Embryonic facial prominence (tissue), 1 donor: ENCODE data around the gene HP1BP3.
A peak's percentile ranks its signal among the peaks of the same experiment; 100 is the strongest.

Experiments
- DNase-seq: peaks from one replicate; pipeline ENCODE4 v3.0.0-alpha.2; 2016; ENCODE audit errors: extremely low spot score

Gene HP1BP3

DNA sequence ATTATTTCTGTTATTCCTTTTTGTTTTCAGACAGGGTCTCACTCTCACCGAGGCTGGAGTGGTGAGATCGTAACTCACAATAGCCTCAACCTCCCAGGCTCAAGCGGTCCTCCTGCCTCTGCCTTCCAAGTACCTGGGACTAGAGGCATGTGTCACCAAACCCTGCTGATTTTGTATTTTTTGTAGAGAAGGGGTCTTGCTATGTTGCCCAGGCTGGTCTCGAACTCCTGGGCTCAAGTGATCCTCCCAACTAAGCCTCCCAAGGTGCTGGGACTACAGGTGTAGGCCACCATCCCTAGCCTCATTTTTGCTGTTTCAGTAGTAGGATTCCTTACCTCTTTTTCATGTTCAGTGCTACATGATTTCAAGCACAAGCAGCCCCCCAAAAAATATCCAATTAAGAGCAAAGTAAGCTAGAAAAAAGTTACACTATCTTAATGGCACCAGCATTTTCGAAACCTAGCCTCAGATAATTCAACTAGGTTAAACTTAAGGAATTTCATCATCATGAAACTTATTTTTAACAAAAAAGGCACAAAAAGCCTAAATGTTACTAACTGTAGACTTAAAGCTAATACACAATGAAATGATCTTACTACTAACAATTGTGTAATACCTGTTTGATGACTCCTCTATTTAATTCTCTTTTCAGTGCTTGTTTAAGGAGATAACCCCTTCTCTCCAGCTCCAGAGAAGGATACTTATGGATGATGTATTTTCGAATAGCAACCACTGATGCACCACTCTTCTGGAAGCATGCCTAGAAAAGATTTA is 16.6 kb downstream of the HP1BP3 start:
- DNase-seq: no peak

- DNase-seq: no peak
Measured at GRCh38 chr1:20767271-20767670, 19.8 kb downstream of the HP1BP3 start.

DNA sequence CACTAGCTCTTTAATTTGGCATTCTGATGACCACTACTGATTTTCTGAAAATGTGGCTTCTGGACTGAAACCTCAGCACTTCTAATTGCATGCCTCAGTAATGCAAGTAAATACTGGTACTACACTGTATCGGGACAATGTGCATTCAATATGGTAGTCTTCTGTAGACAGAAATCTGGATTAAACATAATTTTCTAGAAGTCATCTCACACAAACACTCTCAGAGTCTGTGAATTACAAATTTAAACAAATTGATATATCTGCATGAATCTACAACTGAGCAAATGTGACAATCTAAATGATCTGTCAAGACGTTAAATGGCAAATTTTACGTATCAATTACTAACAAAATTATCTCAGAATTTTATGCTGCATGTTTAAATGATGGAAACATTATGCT is 23.7 kb downstream of the HP1BP3 start:
- no peak for DNase-seq

DNA sequence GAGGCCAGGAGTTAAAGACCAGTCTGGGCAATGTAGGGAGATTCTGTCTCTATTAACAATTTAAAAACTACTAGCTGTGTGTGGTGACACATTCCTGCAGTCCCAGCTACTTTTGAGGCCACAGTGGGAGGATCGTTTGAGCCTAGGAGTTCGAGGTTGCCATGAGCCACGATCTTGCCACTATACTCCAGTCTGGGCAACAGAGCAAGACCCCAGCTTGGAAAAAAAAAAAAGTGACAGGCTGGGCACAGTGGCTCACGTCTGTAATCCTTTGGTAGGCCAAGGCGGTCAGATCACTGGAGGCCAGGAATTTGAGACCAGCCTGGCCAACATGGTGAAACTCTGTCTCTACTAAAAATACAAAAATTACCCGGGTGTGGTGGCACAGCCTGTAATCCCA is 26.8 kb downstream of the HP1BP3 start:
- no peak for DNase-seq

DNA sequence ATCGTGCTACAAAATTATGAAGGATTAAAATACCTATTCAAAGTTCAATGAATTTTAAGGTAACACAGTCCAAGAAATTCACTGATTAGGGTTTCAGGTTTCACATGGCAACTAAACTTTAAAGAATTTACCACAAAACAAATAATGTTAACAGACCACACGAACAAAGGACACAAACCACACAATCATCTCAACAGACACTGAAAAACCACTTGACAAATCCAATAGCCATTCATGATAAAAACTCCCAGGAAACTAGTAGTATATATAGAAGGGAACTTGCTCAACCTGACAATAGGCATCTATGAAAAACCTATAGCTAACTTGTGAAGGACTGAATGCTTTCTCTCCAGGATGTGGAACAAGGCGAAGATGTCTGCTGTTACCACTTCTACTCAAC is 33.5 kb downstream of the HP1BP3 start:
- DNase-seq: no peak

DNA sequence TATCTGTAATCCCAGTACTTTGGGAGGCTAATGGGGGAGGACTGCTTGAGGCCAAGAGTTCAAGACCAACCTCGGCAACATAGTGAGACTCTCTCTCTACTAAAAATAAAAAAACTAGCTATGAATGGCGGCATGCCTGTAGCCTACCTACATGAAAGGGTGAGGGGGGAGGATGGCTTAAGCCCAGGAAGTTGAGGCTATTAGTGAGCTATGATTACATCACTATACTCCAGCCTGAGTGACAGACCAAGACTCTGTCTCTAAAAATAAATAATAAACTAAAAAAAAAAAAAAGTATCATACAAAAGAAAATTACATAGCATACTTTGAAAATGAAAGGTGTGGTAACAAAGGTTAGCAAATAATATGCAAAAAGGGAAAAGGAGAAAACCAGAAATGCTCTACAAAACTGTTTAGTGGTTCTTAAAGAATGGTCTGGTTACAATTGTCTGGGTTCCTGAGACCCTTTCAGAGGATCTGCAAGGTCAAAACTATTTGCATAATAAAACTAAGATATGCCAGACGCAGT is 35.6 kb downstream of the HP1BP3 start:
- DNase-seq: no peak

GRCh38 chr1:20742671-20743070 is 44.4 kb downstream of the HP1BP3 start:
- no peak for DNase-seq

DNA sequence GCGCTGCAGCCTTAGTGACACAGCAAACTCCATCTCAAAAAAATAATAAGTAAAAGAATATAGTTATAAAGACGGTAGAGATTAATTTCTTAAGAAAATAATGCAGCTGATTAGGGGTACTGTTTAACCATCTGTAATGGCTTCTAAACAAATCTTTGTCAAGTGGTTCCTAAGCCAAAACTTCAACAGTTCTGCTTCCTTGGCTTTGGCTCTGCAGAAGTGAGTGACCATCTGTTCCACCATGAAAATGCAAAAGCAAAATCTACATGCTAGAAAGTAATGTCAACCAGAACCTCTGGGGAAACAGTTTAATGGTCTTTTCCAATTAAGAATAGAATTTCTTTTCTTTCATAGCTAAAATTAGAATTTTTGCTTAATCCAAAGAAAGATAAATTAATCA is 46.3 kb downstream of the HP1BP3 start:
- no peak for DNase-seq

- no peak for DNase-seq
Measured at GRCh38 chr1:20739225-20739624, 47.9 kb downstream of the HP1BP3 start.

GRCh38 chr1:20735581-20736111 is 51.5 kb downstream of the HP1BP3 start:
- DNase-seq: no peak

- no peak for DNase-seq
Measured at GRCh38 chr1:20733360-20733975, 53.6 kb downstream of the HP1BP3 start.

- peak; percentile 31 for DNase-seq
Measured at GRCh38 chr1:20732588-20733359, 54.3 kb downstream of the HP1BP3 start, which contains the start of gene SH2D5. Gene SH2D5, minus strand, starts transcription at chr1:20732703. Its CDS starts 4,659 bp downstream, at chr1:20728044.

DNA sequence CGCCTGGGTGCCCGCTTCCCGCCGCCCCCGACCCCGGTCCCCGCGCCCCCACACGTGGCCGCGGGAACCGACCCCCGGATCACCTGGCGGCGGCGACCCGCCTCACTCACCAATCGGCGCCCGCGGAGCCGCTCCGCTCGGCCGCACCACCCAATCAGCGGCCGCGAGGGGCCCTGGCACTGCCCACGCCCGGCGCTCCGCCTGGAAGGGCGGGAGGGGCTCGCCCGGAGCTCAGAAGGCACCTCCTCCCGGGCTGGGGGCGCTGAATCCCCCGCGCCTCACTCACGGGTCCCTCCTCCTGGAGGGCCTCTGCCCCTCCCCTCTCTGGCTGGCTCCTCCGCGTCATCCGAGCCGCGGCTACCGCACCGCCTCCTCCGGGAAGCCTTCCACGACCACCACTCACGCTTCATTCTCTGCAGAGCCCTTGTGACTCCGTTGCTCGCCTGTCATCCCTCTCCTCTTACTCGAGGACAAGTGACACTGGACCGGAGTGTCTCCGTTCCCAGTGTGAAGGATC is 55.0 kb downstream of the HP1BP3 start:
- no peak for DNase-seq

DNA sequence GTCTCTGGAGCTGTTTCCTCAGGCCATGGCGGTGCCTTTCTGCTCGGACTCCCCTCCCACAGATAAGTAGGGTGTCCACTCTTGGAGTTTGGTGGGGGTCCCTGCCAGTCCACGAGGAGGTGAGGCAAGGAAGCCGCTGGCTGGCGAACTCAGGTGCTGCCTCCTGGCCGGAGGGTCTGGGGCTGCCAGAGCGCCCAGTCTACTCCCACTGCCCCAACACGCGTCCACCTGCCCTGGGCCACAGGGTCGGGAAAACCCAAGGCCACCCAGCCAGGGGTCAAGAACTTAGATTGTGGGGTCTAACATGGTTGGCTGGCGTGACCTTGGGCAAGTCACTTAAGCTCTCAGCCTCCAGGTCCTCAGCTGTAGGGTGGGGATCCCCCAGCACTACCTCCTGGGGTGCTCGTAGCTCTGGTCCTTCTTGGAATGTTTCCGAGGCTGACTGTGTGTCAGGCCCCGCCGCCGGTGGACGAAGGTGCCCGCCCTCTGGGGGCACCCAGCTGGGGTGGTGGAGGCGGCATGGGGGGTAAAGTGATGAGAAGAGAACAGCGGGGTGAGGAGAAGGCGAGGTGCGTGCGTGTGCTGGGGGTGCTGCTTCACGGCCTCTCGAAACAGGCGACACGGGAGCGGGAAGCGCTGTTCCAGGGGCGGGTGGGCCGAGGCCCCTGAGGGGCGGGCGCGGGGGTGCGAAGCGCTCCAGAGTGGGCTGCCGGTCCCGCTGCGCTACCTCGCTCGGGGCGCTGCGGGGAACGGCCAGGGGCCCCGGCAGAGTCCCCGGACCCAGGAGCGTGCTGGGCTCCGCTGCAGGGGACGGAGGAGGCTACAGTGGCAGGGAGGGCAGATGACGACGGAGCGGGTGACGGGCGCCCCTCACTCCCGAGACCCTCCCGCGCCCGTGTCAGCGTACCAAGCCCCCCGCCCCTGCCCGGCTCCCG is 55.8 kb downstream of the HP1BP3 start:
- DNase-seq: no peak

DNA sequence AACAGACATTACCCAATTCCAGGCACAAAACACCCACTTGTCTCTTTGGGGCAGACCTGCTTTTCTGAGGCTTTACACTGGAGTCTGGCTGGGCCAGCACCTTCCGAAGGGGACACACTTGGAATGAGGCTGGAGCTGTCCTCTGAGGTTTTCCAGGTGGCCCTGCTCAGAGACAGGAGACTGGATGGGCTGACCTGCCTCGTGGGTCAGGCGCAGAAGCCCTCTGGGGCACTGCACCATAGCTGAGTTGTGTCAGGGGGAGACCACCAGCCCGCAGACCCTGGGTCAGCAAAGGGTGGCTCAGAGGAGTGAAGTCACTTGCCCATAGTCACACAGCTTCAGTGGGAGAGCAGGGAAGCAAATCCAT is 56.4 kb downstream of the HP1BP3 start:
- no peak for DNase-seq

- DNase-seq: no peak
Measured at GRCh38 chr1:20729990-20730689, 57.0 kb downstream of the HP1BP3 start.

- DNase-seq: no peak
Measured at GRCh38 chr1:20729155-20729931, 57.8 kb downstream of the HP1BP3 start.

DNA sequence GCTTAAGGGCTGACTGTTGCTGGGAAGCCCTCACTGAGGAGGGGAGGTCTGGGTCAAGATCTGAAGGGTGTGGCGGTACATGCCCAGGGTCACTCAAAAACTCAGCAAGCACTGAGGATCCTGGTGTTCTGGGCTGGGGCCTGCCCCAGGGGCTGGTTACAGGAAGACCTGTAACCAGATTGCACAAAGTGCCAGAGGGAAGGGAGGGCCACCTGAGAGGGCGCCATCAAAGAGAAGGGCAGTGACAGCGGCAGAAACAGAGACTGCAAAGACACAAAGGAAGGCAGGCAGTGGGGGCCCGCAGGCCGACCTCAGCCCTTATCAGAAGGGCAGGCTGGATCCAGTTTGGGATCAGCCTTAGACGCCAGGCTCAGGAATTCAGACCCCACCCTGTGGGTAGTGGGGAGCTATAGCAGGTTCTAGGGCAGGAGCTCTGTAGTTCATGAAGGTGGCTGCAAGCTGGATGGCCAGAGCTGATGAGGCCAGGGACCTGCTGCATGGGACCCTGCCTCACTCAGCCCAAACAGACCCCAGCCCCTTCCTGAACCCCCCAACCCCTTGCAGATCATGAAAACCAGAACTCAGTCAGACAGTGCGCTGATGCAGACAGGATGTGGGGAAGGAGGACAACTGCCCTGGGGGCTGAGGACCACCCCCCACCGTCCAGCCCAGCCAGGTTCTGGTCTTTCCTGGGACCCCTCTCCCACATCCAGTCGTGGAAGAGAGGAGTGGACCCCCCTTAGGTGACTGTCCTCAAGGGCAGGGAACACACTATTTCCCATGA is 58.5 kb downstream of the HP1BP3 start:
- DNase-seq: no peak
